ENCODE measurements around the gene CXCL12. TPM values are rescaled to one million over a fixed set of nuclear protein-coding genes. Genes with fewer than 3 reads are reported as not detected.

Gene CXCL12
- total RNA-seq, 4 donors from 2014 or later, result 6.8 to 28.4 (median 13.7) TPM

- no peak overlapping the region for H3K4me3 ChIP-seq
- H3K9me3 ChIP-seq, result no peaks in the 10 kb centered on the region
- peaks cover 0 to 4% (median 0%) of the 10 kb centered on the region in 3 donors for H3K4me1 ChIP-seq
- no peak for DNase-seq
- WGBS, 2 donors, result 76 to 85% methylated on average over 9 to 14 of the region's 16 CpGs
- peaks cover 0 to 10% (median 0%) of the 10 kb centered on the region in 4 donors for H3K27me3 ChIP-seq
- TF ChIP-seq CTCF (IDR thresholded peaks at IDR 0.05), result no peak
- no peak for TF ChIP-seq POLR2A (IDR thresholded peaks at IDR 0.05)
- no peak overlapping the region for H3K27ac ChIP-seq
- intact Hi-C loops (cut with DNase I), result no loop called here
- peaks cover 0 to 28% (median 0%) of the 10 kb centered on the region in 3 donors for H3K36me3 ChIP-seq
Measured at GRCh38 chr10:44377651-44378310, 7.1 kb downstream of the CXCL12 start.

- TF ChIP-seq POLR2A (IDR thresholded peaks at IDR 0.05) (no peak), CTCF (IDR thresholded peaks at IDR 0.05) (no peak)
- Histone ChIP-seq H3K9me3 (no peaks in the 10 kb centered on the region), H3K36me3 (peaks cover 0 to 28% (median 0%) of the 10 kb centered on the region in 3 donors), H3K27ac (no peak overlapping the region), H3K4me3 (no peak overlapping the region), H3K27me3 (no peaks in the 10 kb centered on the region), H3K4me1 (no peaks in the 10 kb centered on the region)
- 53 to 74% methylated on average over 7 of the region's 7 CpGs for WGBS, 2 donors
- DNase-seq, result no peak
- intact Hi-C loops (cut with DNase I), result no loop called here
Measured at GRCh38 chr10:44376472-44377099, 8.3 kb downstream of the CXCL12 start.

DNA sequence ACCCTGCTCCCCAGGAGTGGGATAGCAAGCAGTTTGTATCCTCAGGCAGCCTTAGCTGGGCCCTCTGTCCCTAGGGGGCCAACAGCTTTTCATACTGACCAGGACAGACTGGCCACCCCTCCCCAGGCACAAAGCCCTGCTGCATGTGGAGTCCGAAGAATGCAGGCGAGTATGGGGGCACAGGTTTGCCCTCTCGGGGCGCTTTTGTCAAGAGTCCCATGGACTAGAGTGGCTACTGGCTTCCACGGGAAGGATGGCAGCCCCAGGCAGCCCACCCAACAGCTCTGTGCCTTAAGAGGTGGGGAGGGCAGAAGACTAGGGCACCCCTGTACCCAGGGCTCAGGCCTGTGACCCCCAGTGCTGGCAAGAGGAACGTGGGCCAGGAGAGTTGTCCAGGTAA is 10.7 kb downstream of the CXCL12 start:
- Histone ChIP-seq H3K27me3 (no peaks in the 10 kb centered on the region), H3K4me3 (no peak overlapping the region), H3K27ac (no peak overlapping the region), H3K4me1 (no peaks in the 10 kb centered on the region), H3K36me3 (peaks cover 0 to 28% (median 0%) of the 10 kb centered on the region in 3 donors), H3K9me3 (no peaks in the 10 kb centered on the region)
- 60 to 100% methylated on average over 1 of the region's 6 CpGs for WGBS, 2 donors
- TF ChIP-seq CTCF (IDR thresholded peaks at IDR 0.05), result no peak
- no peak for TF ChIP-seq POLR2A (IDR thresholded peaks at IDR 0.05)
- intact Hi-C loops (cut with DNase I), result no loop called here
- no peak for DNase-seq

DNA sequence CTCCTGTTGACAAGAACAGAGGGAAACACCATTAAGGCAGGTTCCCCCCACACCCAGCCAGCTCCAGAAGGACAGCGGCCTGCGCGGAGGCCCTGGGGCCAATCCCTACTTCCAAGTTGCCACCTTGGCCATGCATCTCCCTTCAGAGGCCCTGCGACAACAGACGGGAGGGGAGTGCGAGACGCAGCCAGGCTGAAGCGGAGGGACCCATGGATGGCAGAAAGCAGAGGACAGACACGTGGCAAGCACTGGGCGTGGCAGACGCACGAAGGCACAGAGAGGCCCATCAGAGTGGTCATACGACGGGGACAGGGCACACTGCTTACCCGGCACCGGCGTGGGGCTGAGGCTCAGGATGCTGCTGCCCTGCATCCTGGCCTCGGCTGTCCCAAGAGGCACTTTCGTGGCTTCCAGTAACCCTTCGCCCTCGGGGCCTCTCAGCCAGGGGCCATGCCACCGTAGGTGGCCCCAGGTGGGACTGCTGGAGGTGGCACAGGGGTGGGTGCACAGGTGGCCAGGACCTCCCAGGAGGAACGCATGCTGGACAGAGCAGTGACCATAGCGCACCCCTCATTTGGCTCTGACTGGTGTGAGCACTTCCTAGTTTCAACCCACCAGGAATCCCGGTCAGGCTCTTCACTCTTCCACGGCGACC is 11.4 kb downstream of the CXCL12 start:
- peaks cover 0 to 22% (median 0%) of the 10 kb centered on the region in 3 donors for H3K36me3 ChIP-seq
- 86% methylated on average over 17 to 19 of the region's 27 CpGs for WGBS, 2 donors
- DNase-seq, result no peak

More for the DNA sequence above, 11.4 kb downstream of the CXCL12 start:
- H3K27ac ChIP-seq, result no peak overlapping the region
- intact Hi-C loops (cut with DNase I), result no loop called here
- no peaks in the 10 kb centered on the region for H3K4me1 ChIP-seq
- TF ChIP-seq CTCF (IDR thresholded peaks at IDR 0.05), result no peak
- H3K4me3 ChIP-seq, result no peak overlapping the region
- H3K27me3 ChIP-seq, result no peaks in the 10 kb centered on the region
- no peaks in the 10 kb centered on the region for H3K9me3 ChIP-seq

All from esophagus squamous epithelium (tissue), 5 donors.